ENCODE results near the gene PDE10A. TPM values are rescaled to one million over a fixed set of nuclear protein-coding genes. Genes with fewer than 3 reads are reported as not detected.
A peak's percentile ranks its signal among the peaks of the same experiment; 100 is the strongest.
"Not testable (repeated sequence)": the region's sequence is repeated elsewhere in the genome, so short reads cannot be mapped to it uniquely, and the experiment has no call there.

Gene PDE10A
- total and polyA plus RNA-seq, 8 donors, result 0.78 to 58.2 (median 4.0) TPM; not detected in 1

GRCh38 chr6:165599121-165599520, 63.9 kb downstream of the PDE10A start:
- H3K4me1 ChIP-seq, result no peaks in the 10 kb centered on the region
- H3K27ac ChIP-seq, result no peak overlapping the region
- 22 to 58% (median 33%) methylated on average over 3 of the region's 3 CpGs for WGBS, 5 donors
- no peaks in the 10 kb centered on the region for H3K27me3 ChIP-seq
- intact Hi-C loops (cut with DNase I; ENCODE audit: low total_unique reads), result no loop called here
- peak in 1 of 2 donors; percentile 35 for DNase-seq
- no peaks in the 10 kb centered on the region for H3K36me3 ChIP-seq
- H3K4me3 ChIP-seq, result no peak overlapping the region
- no peaks in the 10 kb centered on the region for H3K9me3 ChIP-seq
- no peak for TF ChIP-seq CTCF (IDR thresholded peaks at IDR 0.05)
- no peak for TF ChIP-seq POLR2A (IDR thresholded peaks at IDR 0.05)
- TF ChIP-seq POLR2AphosphoS5 (IDR thresholded peaks at IDR 0.05), result no peak
- no peak for TF ChIP-seq EP300 (IDR thresholded peaks at IDR 0.05)

GRCh38 chr6:165597821-165598220, 65.2 kb downstream of the PDE10A start:
- intact Hi-C loops (cut with DNase I; ENCODE audit: low total_unique reads), result no loop called here
- TF ChIP-seq POLR2AphosphoS5 (IDR thresholded peaks at IDR 0.05) (no peak), EP300 (IDR thresholded peaks at IDR 0.05) (no peak), CTCF (IDR thresholded peaks at IDR 0.05) (no peak), POLR2A (IDR thresholded peaks at IDR 0.05) (no peak)
- Histone ChIP-seq H3K9me3 (no peaks in the 10 kb centered on the region), H3K27me3 (no peaks in the 10 kb centered on the region), H3K36me3 (no peaks in the 10 kb centered on the region), H3K4me1 (no peaks in the 10 kb centered on the region), H3K4me3 (no peak overlapping the region), H3K27ac (no peak overlapping the region)
- 81 to 91% (median 88%) methylated on average over 3 of the region's 3 CpGs for WGBS, 5 donors
- no peak for DNase-seq

DNA sequence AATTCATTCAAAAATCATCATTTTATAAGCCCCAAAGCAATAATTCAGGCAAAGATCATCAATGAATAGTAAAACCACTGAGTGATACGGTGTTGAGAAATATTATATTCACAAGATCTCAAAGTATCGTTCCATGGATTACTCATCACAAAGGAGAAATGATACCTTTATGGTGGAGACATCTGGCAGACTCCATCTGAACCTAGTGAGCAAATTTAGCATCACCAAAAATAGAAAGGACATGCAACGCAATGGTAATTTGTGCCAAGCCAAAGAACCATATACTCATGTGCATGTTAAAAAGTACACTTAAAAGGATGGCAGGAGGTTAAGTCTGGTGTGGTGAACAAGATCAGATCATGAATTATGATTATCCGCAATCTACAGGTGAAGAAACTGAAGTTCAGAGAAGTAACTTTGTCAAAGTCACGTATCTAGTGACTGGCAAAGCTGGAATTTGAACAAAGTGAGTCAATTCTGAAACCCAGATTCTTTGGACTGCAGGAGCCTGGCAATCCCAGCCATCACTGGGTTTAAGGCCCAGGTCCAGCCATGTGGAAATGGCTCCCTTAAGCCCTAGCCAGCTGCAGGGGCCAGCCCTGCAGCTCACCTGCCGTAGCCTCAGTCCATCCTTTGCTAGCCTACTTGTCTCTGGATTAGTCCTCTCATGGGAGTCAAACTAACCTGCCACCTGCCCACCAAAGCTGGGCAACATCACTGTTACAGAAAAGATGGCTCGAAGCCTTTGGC, 68.3 kb downstream of the PDE10A start:
- Histone ChIP-seq H3K9me3 (no peaks in the 10 kb centered on the region), H3K4me3 (no peak overlapping the region), H3K4me1 (no peaks in the 10 kb centered on the region), H3K36me3 (no peaks in the 10 kb centered on the region), H3K27me3 (no peaks in the 10 kb centered on the region), H3K27ac (no peak overlapping the region)
- TF ChIP-seq CTCF (IDR thresholded peaks at IDR 0.05), result no peak
- no peak for TF ChIP-seq POLR2A (IDR thresholded peaks at IDR 0.05)
- intact Hi-C loops (cut with DNase I; ENCODE audit: low total_unique reads), result no loop called here
- 76 to 81% (median 79%) methylated on average over 7 of the region's 7 CpGs for WGBS, 5 donors
- DNase-seq, result no peak

DNA sequence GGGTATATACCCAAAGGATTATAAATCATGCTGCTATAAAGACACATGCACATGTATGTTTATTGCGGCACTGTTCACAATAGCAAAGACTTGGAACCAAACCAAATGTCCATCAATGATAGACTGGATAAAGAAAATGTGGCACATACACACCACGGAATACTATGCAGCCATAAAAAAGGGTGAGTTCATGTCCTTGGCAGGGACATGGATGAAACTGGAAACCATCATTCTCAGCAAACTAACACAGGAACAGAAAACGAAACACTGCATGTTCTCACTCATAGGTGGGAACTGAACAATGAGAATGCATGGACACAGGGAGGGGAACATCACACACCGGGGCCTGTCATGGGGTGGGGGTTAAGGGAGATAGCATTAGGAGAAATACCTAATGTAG, 70.1 kb downstream of the PDE10A start:
- H3K27me3 ChIP-seq; DNase-seq; H3K27ac ChIP-seq; H3K9me3 ChIP-seq; H3K4me3 ChIP-seq; H3K4me1 ChIP-seq; intact Hi-C loops (cut with DNase I; ENCODE audit: low total_unique reads); H3K36me3 ChIP-seq: not testable (repeated sequence)
- 88 to 97% (median 95%) methylated on average over 4 of the region's 4 CpGs for WGBS, 5 donors

- WGBS, 5 donors, result 86 to 100% (median 95%) methylated on average over 1 of the region's 1 CpG
- no peak overlapping the region for H3K4me3 ChIP-seq
- TF ChIP-seq POLR2AphosphoS5 (IDR thresholded peaks at IDR 0.05) (no peak), CTCF (IDR thresholded peaks at IDR 0.05) (no peak), EP300 (IDR thresholded peaks at IDR 0.05) (no peak), POLR2A (IDR thresholded peaks at IDR 0.05) (no peak)
- DNase-seq, result no peak
- intact Hi-C loops (cut with DNase I; ENCODE audit: low total_unique reads), result no loop called here
- no peaks in the 10 kb centered on the region for H3K36me3 ChIP-seq
- no peak overlapping the region for H3K27ac ChIP-seq
- H3K27me3 ChIP-seq, result no peaks in the 10 kb centered on the region
- no peaks in the 10 kb centered on the region for H3K4me1 ChIP-seq
- H3K9me3 ChIP-seq, result peaks cover 0 to 6% (median 0%) of the 10 kb centered on the region in 4 donors
Measured at GRCh38 chr6:165588515-165588914, 74.5 kb downstream of the PDE10A start.
